ENCODE data around the gene CEP131.

Gene CEP131

GRCh38 chr17:81222906-81223761 lies at the start of gene CEP131:
TSS of gene CEP131 (minus strand) at chr17:81222965. CDS start at chr17:81220056, 2,909 bp downstream.
- peak; percentile 99 for DNase-seq

DNA sequence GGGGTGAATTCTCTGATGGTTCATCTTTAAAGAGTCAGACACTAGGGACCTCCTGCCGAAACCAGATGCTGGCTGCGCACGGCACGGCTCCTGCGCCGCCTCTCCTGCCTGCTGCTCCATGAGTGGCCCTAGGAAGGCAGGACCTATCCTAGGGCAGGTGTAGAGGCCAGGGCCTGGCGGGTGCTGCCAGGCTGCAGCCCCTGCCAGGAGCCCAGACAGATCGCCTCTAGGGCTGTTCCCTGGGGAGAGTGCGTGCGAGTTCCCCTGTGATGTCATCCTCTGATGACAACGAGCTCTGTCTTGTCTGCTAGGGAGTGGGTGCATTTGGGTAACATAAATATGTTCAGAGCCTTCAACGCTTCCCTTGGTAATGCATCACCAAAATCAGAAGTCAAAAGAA lies 48.5 kb upstream of the CEP131 start:
- DNase-seq = no peak

- DNase-seq = no peak
Observed at GRCh38 chr17:81270279-81270678, 47.5 kb upstream of the CEP131 start.

DNA sequence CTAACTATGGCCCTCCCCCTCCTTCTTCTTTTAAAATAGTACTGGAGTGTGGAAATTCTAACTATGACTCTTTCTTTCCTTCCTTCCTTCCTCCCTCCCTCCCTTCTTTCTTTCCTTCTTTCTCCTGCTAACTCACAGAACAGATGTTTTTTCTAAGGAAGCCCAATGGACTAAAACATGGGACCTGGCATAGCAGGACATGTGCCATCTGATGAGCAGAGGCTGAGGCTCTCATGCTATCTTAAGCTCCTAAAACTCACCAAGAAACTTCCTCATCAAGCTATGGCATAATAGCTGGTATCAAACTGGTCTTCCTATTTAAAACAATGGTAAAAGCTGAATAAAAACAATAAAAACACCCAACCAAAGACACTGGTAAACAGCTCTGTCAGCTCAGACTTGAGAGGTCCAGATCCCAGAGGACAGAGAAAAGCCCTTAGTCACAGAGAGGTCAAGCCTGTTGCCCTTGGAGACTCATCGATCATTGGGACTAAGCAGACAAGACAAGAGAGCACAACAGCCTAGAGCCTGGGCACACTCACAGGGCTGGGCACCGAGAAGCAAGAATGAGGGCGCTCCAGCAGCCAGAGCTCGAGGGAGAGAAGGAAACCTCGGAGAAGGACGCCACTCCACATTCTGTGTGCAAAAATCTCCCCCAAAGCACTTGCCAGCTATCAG lies 44.8 kb upstream of the CEP131 start:
- DNase-seq = no peak

GRCh38 chr17:81265576-81265975 lies 42.8 kb upstream of the CEP131 start:
- no peak for DNase-seq

GRCh38 chr17:81264640-81265039 lies 41.9 kb upstream of the CEP131 start:
- DNase-seq = no peak

GRCh38 chr17:81263371-81264181 lies 40.8 kb upstream of the CEP131 start:
- DNase-seq = no peak

- no peak for DNase-seq
Observed at GRCh38 chr17:81261582-81262336, 39.0 kb upstream of the CEP131 start.

- no peak for DNase-seq
Observed at GRCh38 chr17:81261096-81261495, 38.3 kb upstream of the CEP131 start.

DNA sequence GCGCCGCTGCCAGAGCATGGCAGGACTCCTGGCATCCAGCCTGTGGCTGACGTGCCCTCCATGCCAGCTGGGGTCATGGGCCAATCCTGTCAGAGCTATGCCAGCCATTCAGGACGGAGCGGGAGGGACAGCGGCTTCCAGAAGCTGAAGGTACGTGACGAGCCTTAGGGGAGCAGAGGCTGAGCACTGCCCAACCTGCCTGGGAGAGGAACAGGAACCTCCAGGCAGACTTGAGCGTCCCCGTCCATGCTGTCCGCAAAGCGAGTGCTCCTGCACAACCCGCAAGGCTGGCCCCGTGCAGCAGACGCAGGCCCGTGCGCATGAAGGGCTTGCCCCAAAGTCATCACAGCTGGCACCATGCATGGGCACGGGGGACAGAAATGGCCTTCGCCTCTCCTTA lies 37.9 kb upstream of the CEP131 start:
- DNase-seq = no peak

GRCh38 chr17:81260171-81260570 lies 37.4 kb upstream of the CEP131 start:
- DNase-seq = no peak

- no peak for DNase-seq
Observed at GRCh38 chr17:81259058-81259605, 36.4 kb upstream of the CEP131 start.

DNA sequence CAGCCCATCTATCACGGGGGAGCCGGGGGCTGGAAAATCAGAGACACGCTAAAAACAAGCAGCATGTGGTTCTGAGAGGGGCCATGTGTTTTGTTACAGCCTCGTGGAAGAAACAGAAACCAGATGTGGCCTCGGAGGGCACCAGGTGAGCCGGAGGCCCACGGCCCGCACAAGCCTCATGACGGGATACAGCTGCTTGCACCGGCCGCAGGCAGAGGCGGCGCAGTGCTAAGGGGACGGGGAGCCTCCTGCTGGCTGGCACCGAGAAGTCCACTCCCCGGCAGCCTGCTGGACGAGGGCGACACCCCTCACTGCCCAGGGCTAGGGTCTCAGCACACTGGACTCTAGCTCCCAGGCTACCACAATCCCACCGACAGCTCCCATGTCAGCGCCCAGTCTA lies 35.5 kb upstream of the CEP131 start:
- no peak for DNase-seq

DNA sequence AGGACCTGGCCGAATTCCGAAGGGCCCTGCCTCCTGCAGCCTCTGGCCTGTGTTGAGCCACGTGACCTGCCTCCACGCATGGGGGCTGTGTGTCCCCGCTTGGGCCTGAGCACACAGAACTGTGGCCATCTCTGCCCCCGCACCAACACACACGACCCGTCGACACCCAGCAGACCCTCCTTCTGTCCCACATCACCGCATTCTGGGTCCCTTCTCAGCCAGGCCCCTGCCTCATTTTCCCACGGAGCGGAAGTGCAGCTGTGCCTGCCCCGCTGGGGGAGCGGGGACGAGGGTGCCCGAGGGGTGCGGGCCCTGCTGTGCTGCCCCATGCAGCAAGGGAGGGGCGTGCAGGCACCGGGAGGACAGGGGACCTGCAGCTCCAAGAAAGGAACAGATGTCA lies 34.8 kb upstream of the CEP131 start:
- DNase-seq = no peak

GRCh38 chr17:81256616-81257015 lies 33.9 kb upstream of the CEP131 start:
- DNase-seq = no peak

- DNase-seq = peak; percentile 85
Observed at GRCh38 chr17:81254955-81255717, 32.4 kb upstream of the CEP131 start.

DNA sequence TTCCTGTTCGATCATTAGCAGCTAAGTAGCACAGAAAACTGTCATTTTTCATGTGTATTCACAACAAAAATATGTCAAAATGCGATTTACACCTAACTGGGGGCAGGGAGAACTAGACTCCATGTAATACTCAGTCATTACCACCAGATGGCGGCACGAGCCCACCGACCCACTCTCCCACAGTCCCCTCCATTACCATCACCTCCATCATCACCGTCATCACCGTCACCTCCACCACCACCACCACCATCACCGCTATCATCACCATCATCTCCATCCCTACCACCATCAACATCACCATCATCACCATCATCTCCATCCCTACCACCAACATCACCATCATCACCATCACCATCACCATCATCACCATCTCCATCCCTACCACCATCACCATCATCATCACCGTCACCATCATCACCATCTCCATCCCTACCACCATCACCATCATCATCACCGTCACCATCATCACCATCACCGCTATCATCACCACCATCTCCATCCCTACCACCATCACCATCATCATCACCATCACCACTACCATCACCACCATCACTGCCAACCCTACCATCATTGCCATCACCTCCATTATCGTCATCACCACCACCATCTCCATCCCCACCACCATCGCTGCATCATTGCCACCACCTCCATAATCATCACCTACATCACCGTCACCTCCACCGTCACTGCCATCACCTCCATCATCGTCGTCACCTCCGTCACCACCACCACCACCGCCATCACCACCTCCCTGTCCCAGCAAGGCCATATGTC lies 30.8 kb upstream of the CEP131 start:
- DNase-seq = peak; percentile 73

DNA sequence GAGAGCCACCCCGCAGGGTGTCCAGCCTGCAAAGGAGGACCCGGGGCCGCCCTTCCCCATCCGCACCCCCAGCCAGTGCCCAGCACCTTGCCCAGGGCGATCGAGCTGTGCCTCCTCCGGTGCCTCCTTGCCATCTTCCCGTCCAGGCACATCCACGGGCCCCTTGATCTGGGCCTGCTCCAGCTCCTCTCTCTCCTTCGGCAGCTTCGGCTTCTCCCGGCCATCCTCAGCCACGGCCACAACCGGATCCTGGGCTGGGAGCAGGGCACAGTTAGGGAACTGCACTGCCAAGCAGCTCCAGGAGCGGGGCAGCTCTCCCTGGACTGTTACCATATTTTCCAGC lies 30.2 kb upstream of the CEP131 start:
- no peak for DNase-seq

DNA sequence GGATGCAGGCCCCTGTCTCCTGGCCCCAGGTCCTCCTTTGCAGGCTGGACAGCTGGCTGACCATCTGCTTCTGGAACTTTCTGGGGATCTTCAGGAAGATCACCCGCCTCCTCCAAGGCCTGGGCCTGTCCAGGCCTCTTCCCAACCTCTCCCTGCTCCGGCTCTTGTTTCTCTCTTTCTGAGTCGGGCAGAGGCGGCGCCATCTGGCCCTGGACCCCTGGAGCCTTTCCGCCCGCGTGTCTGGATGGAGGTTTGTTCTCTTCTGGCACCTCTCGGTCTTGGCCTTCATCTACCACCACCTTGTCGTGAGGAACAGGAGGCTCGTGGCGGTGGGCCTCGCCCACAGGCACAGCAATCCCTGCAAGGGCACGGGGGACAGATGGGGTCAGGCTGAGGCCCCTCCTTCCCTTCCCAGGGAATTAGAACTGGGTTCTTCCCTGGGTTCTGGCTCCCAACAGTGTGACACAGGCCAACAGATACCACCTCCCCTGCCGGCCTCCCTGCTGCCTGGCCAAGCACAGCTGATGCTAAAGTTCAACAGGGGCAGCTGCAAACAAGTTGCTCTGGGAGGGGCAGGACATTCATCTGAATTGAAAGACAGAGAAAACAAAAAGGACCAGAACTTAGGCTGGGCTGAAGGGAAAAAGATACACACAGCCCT lies 29.7 kb upstream of the CEP131 start:
- DNase-seq = no peak

DNA sequence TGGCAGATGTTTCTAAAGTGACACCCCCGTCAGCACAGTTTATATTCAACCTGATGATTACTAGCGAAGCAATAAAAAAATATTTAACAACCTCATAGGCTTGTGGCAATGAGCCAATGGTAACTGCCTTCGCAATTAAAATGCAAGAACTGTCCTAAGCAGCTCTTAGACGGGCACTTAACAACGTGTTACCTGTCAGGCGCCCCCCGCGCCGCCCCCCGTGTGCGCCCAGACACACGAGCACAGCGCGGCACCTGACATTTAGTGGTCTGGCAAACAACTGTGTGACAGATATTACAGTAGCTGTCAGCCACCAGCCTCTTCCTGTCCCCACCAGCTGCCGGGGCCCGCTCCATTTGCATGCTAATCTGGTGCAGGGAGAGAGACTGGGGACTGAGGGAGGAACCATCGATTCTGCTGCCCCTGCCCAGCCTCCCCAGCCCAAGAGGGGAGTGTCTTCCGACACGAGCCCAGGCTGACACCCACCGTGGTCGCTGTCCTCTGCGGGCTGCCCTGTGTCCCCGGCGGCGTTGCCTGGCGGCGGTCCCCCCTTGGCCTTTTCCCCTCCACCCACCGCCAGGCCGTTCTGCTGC lies 29.0 kb upstream of the CEP131 start:
- no peak for DNase-seq
